ENCODE measurements around the gene TBX4. TPM values are rescaled to one million over a fixed set of nuclear protein-coding genes. Genes with fewer than 3 reads are reported as not detected.

The TBX4 gene
- polyA plus RNA-seq, 1 donor (not counting 4 experiments of a cell fraction or from before 2014, with no cell fraction given), result 0.04 TPM

DNA sequence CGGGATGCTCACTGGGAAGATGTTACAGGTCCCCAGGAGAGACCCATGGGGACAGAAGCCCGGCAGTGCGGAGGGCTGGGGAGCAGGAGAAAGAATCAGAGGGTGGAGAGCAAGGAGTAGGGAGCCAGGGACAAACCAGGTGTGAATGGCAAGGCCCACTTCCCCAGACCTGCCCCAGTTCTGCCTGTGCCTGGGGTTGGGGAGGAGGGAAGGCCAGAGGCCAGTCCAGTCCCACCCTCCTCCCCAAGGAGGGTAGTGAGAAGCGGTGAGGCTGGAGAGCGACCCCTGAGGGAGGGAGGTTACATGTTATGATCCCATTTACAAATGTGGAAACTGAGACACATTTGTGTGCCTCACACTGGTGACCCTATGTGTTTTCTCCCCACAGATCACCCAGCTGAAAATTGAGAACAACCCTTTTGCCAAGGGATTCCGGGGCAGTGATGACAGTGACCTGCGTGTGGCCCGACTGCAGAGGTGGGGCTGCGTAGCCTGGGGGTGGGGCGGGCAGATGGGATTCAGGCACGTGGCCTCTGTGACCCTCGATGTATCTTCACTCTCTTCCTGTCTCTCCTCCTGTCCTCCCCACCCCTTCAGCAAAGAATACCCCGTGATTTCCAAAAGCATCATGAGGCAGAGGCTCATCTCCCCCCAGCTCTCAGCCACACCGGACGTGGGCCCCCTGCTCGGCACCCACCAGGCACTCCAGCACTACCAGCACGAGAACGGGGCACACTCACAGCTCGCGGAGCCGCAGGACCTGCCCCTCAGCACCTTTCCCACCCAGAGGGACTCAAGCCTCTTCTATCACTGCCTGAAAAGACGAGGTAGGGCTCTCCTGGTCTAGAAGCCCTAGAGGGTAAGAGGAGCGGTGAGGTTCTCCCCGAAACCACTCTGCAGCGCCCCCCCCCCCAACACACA lies 27.5 kb downstream of the TBX4 start:
- H3K27me3 ChIP-seq (ENCODE audit: control insufficient read depth, extremely low read depth, insufficient read depth, low read length), result no peaks in the 10 kb centered on the region
- FAIRE-seq (no peak), DNase-seq (ENCODE audit: low read depth, low spot score) (no peak)
- no peak overlapping the region for H3K4me3 ChIP-seq (ENCODE audit: control insufficient read depth in 2 of 3, extremely low read depth in 1 of 3, insufficient read depth in 2 of 3, low read depth in 1 of 3, low read length in 3 of 3)
- no peaks in the 10 kb centered on the region for H3K79me2 ChIP-seq (ENCODE audit: control insufficient read depth, insufficient read depth, low read length)
- H3K27ac ChIP-seq (ENCODE audit: control insufficient read depth, insufficient read depth, low read length), result no peak overlapping the region
- H3K9me1 ChIP-seq (ENCODE audit: control insufficient read depth, extremely low read depth, insufficient read depth, low read length), result no peaks in the 10 kb centered on the region
- H3K4me2 ChIP-seq (ENCODE audit: control insufficient read depth, extremely low read depth, insufficient read depth, low read depth, low read length), result no peak overlapping the region
- no peaks in the 10 kb centered on the region for H4K20me1 ChIP-seq (ENCODE audit: control insufficient read depth, extremely low read depth, insufficient read depth, low read length)
- H3K9me3 ChIP-seq (ENCODE audit: control insufficient read depth, low read depth, low read length), result no peaks in the 10 kb centered on the region
- no peak overlapping the region for H3K9ac ChIP-seq (ENCODE audit: control insufficient read depth, extremely low read depth, insufficient read depth, low read length)
- peaks cover 14% of the 10 kb centered on the region for H3K4me1 ChIP-seq (ENCODE audit: control insufficient read depth, extremely low read depth, insufficient read depth, low read length)
- no peak for TF ChIP-seq EZH2 (IDR thresholded peaks at IDR 0.05; ENCODE audit: low read length)
- TF ChIP-seq, protein P1, sequence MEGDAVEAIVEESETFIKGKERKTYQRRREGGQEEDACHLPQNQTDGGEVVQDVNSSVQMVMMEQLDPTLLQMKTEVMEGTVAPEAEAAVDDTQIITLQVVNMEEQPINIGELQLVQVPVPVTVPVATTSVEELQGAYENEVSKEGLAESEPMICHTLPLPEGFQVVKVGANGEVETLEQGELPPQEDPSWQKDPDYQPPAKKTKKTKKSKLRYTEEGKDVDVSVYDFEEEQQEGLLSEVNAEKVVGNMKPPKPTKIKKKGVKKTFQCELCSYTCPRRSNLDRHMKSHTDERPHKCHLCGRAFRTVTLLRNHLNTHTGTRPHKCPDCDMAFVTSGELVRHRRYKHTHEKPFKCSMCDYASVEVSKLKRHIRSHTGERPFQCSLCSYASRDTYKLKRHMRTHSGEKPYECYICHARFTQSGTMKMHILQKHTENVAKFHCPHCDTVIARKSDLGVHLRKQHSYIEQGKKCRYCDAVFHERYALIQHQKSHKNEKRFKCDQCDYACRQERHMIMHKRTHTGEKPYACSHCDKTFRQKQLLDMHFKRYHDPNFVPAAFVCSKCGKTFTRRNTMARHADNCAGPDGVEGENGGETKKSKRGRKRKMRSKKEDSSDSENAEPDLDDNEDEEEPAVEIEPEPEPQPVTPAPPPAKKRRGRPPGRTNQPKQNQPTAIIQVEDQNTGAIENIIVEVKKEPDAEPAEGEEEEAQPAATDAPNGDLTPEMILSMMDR (optimal IDR thresholded peaks at IDR 0.05 in 1 of 3, IDR thresholded peaks at IDR 0.05 in 1 of 3, conservative IDR thresholded peaks at IDR 0.05 in 1 of 3; ENCODE audit: extremely low read depth in 1 of 3, insufficient read depth in 2 of 3, low read length in 3 of 3), result no peak
- H3K36me3 ChIP-seq (ENCODE audit: control insufficient read depth in 2 of 2, extremely low read depth in 1 of 2, insufficient read depth in 2 of 2, low read length in 2 of 2), result no peaks in the 10 kb centered on the region
- no peak overlapping the region for H2AFZ ChIP-seq (ENCODE audit: control insufficient read depth, low read length)
- dilution Hi-C loops (cut with MboI; ENCODE audit: extremely low pct_ligation_motif_present, low sequenced_read_pairs), result no loop called here

DNA sequence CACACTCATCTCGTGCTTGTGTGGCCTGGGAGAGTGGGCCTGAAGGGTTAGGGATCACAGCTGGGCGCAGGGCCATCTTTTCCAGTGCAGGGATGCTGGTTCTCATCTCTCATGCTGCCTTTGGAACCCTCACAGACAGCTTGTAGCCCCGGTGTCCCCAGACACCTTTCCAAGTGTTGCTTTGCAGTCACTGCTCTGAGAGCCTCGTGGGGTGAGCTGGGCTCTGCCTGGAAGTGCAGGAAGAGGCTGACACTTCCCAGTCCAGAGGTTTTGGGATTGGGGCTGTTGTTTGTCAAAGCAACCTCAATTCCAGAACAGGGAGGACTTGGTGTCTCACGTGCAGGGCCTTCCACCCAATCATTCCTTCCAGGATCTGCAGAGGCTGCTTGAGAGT lies 28.2 kb downstream of the TBX4 start:
- Histone ChIP-seq H3K9me1 (ENCODE audit: control insufficient read depth, extremely low read depth, insufficient read depth, low read length) (no peaks in the 10 kb centered on the region), H3K36me3 (ENCODE audit: control insufficient read depth in 2 of 2, extremely low read depth in 1 of 2, insufficient read depth in 2 of 2, low read length in 2 of 2) (no peaks in the 10 kb centered on the region), H3K9ac (ENCODE audit: control insufficient read depth, extremely low read depth, insufficient read depth, low read length) (no peak overlapping the region), H3K79me2 (ENCODE audit: control insufficient read depth, insufficient read depth, low read length) (no peaks in the 10 kb centered on the region), H3K27ac (ENCODE audit: control insufficient read depth, insufficient read depth, low read length) (no peak overlapping the region), H4K20me1 (ENCODE audit: control insufficient read depth, extremely low read depth, insufficient read depth, low read length) (no peaks in the 10 kb centered on the region), H3K4me1 (ENCODE audit: control insufficient read depth, extremely low read depth, insufficient read depth, low read length) (peaks cover 8% of the 10 kb centered on the region), H3K4me2 (ENCODE audit: control insufficient read depth, extremely low read depth, insufficient read depth, low read depth, low read length) (no peak overlapping the region), H3K4me3 (ENCODE audit: control insufficient read depth in 2 of 3, extremely low read depth in 1 of 3, insufficient read depth in 2 of 3, low read depth in 1 of 3, low read length in 3 of 3) (no peak overlapping the region), H2AFZ (ENCODE audit: control insufficient read depth, low read length) (no peak overlapping the region), H3K9me3 (ENCODE audit: control insufficient read depth, low read depth, low read length) (no peaks in the 10 kb centered on the region), H3K27me3 (ENCODE audit: control insufficient read depth, extremely low read depth, insufficient read depth, low read length) (no peaks in the 10 kb centered on the region)
- TF ChIP-seq, protein P1 (optimal IDR thresholded peaks at IDR 0.05 in 1 of 3, IDR thresholded peaks at IDR 0.05 in 1 of 3, conservative IDR thresholded peaks at IDR 0.05 in 1 of 3; ENCODE audit: extremely low read depth in 1 of 3, insufficient read depth in 2 of 3, low read length in 3 of 3), result no peak
- TF ChIP-seq EZH2 (IDR thresholded peaks at IDR 0.05; ENCODE audit: low read length), result no peak
- FAIRE-seq, result no peak
- dilution Hi-C loops (cut with MboI; ENCODE audit: extremely low pct_ligation_motif_present, low sequenced_read_pairs), result no loop called here
- no peak for DNase-seq (ENCODE audit: low read depth, low spot score)
